GM18858 (cell line): Measurements from ENCODE around the gene GPR18.

Experiments
- ATAC-seq: cut with Tn5 transposase; IDR thresholded peaks from one replicate; pipeline ENCODE4 v1.9.1; 2021; ENCODE audit not compliant: unreplicated experiment

GPR18 gene, protein sequence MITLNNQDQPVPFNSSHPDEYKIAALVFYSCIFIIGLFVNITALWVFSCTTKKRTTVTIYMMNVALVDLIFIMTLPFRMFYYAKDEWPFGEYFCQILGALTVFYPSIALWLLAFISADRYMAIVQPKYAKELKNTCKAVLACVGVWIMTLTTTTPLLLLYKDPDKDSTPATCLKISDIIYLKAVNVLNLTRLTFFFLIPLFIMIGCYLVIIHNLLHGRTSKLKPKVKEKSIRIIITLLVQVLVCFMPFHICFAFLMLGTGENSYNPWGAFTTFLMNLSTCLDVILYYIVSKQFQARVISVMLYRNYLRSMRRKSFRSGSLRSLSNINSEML

DNA sequence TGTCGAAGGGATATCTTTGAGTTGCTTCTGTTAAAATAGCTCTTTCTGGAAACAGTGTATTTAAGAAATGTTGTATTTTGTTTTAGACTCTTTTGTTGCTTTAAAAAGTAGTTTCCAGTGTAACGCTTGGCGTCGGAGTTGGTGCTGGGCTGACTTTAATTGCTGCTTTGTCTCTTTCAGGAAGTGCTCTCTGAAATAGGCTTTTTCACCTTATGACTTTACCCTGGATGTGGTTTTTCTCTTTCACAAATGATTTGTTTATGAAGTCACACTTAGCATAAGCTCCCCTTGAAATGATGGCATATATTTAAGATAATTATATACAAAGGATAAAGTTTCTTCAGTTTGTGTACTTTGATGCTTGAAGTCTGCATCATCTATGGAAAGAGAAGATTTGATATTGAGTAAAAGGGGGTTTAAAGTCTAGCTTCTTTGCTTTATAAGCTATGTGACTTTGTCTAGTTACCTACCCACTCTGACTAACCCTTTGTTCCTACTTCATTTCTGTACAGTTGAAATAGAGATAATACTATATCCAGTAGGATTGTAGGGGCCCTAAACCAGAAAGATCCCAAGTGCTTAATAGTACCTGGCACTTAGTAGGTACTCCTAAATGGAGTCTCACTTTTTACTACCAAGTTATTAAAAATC, at the start of gene GPR18:
Gene GPR18, minus strand, starts transcription at position 170 of the 651 bp plus-strand sequence. CDS start 2,507 bp downstream, outside the sequence.
- ATAC-seq, result peak; percentile 95

DNA sequence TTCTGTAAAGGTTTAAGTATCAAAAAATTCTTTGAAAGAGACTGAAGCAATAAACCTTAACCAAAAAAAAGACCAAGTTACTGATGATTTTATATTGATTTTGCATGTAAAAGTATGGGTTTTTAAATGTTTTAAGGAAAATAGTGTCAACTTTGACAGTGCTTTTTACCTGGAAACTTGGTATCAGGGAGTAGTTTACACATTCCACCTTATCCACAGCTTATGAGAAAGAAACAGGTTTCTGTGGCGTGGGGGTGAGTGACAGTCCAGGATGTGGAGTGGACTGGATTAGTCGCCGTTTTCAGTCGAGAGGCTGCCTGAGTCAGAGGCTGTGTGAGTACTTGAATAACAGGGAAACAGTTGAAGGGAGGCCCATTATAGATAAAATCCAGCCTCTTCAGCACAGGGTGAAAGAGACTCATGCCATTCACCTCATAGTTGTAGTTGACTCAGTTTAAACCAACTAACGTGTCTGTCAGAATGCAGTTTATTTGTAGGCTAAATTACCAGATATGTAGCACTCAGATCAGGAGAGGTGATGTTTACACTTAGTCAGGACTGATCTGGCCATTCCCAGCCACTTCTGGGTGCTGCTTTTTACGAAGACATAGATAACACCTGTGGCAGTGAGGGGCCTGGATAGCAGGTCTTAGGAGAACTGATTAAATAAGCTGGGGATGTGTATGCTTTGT, 49.6 kb upstream of the GPR18 start:
- ATAC-seq, result peak; percentile 27

DNA sequence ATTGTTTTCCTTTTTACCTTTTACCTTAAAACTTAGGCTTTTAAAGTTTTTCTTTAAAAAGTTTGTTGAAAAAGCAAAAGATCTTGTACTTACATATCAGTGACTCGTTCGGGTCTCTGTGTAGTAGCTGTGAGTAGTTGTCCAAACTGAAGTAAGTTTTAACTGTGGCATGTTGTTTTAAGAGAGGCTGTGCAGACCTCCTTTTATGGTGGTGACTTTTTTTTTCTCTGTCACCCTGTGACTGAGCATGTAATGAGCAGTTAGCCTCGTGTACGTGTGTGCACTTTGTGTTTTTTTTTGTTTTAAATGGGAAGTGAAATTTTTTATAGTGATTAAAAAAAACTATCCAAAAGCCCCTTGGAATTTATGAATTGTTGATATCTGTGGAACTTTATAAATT, 49.1 kb upstream of the GPR18 start, which contains the start of gene GPR183:
Gene GPR183, minus strand, starts transcription at position 153 of the 400 bp plus-strand sequence. CDS start 11,254 bp downstream, outside the sequence.
- peak; percentile 51 for ATAC-seq

DNA sequence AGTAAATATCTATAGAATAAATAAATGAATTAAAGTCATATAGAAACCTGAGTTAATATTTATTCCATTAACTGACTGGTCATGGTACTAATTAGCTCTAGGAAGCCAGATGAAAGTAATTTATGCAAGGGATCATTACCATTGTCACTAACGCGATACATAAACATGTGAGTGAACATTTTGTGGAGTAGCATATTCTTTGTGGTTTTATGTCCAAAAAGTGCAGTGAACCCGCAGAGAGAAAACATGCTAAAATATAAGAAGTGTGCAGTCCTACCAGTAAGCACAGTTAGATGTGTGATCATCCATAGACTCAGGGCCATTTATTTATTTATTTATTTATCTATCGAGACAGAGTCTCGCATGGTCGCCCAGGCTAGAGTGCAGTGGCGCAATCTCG, 47.4 kb upstream of the GPR18 start:
- no peak for ATAC-seq

DNA sequence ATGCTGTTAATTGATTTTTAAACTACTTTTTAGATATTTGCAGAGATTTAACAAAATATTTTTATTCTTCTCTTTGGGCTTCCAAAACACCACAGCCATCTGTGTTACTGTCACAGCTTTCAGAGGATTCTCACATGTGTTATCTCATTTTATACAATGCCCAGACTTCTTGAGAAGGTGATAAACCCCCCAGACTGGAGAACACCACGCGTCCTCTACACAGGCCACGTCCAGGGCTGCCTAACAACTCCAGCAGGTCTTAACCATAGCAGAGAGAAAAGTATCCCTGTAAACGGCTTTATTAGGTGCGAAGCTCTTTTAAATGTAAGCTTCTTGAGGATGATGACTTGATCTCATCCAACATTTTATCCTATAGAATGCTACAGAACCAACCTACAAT, 47.0 kb upstream of the GPR18 start:
- ATAC-seq, result no peak

DNA sequence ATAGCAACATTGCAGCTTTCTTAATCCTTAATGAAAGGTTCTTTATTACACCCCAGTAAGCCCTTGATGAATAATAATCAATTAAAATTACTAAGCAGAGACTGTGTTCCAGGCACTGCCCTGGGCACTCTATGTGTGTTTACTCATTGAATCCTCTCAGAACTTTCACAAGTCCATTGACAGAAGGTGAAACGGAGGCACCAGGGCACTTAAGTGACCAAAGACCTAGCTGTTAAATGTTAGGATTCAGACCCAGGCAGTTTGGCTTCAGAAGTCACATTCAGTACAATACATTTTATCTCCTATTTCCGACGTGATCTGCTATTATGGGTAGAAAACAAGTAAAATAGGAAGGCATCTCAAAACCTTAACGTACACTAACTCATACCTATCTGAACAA, 46.4 kb upstream of the GPR18 start:
- ATAC-seq, result no peak

DNA sequence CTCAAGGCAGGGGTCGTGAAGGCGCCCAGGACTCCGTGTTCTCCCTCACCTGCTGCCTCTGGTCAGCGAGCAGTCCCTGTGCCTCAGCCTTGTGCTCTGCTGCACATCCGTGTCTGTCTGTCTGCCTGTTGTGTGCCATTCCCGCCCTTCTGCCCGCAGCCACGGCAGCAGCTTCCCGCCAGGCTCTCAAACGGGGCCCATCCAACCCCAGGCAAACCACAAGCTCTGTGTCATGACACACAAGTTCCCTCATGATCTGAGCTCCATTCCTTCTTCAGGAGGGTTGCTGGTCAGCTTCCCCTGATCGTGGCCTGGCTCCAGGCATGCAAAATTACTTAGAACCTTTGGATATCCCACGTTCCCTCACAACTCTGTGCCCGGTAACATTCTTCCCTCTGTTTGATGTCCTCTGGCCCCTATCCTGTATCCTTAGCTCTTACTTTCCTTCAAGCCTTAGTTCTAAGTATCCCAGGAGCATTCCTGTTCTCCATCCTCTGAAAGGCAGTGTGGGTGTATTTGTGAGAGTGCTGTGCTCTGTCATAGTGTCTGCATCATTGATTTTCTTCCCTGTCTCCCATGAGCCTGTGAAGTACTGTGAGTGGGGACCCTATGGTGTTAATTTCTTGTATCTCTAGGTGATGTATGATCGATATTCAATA, 45.8 kb upstream of the GPR18 start:
- no peak for ATAC-seq

DNA sequence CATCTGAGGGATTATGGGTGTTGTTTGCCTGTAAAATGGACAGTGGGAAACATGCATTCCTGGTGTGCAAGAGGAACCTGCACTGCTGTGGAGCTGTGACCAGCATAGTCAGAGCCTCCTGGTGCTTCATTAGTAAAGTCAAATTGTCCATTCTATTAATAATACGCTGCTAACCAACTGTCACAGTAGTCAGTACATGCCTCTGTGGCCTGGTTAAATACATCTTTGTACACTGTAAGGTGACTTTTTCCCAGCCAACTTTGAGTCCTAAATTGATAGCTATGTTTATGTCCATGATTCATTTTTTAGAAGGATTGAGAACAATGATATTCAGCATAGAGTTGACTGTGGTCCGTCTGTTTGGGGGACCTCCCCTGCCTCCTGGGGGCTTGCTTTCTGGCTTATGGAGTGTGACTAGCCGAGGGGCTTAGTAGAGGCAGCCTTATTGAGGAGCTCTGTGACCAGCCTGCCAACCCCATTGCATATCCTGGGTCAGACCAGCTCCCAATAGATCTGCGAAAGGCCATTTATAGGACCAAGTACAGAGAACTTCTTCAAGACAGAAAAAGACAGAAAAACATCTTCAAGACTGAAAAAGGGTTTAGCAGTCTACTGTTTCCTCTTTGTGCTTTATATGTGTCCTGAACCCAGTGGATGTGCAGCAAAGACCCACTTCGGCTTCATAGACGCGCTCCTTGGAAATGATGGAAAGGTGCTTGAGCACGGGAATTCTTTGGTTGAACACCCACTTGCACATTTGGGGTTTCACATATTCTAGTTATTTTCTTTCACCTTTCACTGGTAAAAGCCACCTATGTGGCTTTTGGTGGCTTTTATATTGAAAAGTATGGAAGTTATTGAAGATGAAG, 44.7 kb upstream of the GPR18 start:
- ATAC-seq, result no peak

DNA sequence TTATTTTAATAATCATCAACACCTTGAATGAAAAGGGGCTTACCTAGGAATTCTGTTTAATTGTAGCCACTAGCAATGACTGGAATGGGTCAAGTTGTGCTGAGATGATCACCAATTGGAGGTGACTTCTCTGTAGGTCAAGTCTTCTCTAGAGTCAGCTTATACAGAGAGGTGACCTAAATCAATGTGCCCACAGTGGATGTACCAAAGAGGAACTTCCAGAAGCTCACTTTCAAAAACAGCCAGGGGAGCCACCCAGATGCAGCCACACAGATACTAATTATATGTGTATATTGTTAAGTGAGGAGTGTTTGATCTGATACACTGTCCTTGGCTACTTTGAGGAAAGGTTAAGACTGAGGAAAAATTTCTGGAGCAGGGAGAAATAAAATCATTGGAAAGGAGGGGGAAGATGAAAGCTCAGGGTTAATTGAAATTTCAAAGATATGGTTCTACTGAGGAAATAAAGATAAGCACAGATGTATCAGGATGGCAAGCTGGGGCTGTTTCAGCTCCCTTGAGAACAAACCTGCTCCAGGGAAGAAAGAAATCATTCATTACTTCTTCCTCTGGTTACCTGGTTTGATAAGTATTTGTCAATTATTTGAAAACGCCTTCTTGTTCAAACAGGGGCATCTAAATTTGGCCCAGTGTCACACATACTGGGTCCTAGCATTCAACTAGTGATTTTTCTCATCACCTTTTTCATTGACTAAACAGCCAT, 43.9 kb upstream of the GPR18 start:
- no peak for ATAC-seq

DNA sequence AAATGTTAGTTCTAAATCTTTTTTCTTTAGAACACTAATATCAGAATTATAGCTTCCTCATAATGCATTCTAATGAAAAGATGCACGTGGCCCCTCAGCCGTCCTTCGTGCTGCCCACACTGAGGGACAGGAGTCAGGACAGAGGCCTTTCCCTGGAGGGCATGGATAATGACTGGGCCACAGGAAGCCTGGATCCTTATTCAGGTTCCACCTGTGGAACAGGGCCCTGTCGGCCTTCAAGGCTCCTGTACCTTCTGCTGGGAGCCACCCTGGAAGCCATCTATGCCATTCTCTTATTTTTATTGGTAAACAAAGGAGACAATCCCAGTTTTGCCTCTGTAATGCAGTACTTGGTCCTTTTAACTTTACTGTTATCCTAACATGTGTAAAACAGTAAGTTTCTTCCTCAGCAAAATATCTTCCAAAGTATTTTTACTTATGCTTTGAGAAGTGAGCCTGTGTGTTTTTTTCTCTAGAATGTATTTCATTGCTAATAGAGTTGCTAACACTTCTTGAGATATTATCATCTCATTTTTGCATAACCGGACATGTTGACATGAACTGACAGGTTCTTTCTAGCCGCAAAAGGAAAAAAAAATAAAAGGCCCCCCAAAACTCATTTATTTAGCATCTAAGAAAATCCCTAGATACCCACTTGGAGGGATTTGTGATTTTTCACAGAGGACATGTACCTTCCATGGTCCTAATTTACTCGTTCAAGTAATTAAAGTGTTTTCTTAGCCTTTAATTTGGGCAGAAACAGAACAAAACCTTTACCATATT, 43.1 kb upstream of the GPR18 start:
- ATAC-seq, result no peak

DNA sequence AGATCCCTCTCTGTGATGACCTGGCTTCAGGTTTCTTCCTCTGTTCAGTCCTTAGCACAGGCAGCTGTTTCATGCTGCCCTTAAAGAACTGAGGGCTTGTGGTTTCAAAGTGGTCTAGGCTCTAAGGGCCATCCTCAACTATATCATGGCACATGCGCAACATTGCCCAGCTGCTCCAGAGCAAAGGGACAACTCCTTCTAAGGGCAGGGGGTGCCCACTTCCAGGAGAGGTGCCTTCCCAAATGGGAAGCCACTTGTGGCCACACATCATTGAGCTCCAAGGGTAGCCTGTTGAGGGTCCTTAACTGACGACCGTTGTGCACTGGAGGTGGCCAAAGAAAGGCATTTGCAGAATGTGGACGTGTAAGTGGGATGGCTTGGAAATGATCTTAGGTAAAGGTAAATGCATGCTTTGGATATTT, 41.8 kb upstream of the GPR18 start:
- no peak for ATAC-seq

DNA sequence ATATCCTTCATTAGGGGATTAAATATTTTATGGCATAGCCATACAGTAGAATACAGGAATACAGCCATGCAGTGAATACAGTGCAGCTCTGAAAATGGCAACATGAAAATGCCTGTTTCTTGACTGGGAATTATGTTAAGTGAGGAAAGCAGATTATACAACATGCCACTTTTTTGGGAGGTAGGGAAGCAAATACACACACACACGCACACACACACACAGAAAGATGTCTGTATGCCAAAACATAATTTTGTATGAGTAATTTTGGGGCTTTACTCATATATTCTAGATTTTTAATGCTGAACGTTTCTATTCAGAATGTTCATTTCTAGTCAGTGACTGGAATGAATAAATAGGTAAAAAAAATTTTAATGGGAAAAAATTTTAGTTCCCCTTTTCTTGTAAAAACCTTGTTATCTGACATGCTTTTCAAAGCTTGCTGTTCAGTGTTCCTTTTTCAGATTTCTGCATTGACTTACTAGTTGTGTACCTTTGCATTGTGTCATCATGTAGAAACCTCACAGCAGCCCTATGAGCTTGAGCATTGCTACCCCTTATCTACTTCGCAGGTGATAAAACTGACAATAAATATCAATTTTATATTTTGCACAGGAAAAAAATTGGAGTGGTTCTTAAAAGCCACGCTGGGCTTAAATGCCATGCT, 41.2 kb upstream of the GPR18 start:
- no peak for ATAC-seq

DNA sequence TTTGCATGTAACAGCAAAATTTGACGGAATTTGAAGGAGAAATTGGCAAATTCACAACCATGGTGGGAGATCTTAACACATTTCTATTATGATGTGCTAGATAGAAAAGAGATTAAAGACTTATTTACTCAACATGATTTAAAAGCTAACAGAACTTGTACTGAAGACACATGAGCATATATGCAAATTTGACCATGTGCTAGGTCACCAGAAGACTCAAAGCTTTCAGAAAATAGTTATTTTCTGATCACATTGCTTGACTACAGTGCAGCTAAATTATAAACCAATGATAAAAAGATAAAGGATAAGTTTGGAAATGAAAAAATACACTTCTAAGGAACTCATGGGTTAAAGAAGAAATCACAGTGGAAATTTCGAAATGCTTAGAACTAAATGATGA, 39.9 kb upstream of the GPR18 start:
- no peak for ATAC-seq

DNA sequence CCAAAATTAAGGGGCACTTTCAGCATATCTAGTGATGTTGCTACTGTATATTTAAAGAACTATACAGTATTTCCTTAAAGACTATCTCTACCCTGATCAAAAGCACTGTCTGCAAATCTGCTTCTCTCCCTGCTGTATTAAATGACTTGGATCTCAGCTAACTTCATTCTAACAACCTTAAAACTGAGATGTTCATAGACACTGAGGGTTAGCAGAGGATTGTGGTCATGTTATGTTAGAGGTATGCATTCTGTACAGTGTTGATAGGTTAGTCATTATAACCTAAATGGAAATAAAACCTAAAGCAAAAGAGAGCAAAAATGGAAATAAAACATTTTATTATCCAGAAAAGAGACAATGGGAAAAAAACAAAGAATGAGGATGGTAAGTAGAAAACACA, 39.2 kb upstream of the GPR18 start:
- ATAC-seq, result no peak

DNA sequence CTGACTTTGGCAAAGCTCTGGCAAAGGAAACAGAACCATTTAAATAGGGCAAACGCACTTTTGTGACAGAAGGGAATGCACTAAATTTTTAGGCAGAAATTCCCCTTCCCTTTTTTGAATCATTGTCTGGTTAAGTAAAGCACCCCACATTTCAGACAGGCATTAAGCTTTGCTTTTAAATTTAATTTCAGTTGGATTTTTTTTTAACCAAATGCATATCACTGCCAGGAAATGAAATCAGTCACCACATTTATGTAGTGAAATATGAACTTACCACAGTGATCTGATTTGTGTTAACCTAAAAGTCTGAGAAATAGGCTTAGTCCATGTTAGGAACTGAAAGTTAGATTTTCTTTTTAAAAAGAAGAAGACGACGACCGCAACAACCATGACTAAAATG, 38.2 kb upstream of the GPR18 start:
- peak; percentile 32 for ATAC-seq

DNA sequence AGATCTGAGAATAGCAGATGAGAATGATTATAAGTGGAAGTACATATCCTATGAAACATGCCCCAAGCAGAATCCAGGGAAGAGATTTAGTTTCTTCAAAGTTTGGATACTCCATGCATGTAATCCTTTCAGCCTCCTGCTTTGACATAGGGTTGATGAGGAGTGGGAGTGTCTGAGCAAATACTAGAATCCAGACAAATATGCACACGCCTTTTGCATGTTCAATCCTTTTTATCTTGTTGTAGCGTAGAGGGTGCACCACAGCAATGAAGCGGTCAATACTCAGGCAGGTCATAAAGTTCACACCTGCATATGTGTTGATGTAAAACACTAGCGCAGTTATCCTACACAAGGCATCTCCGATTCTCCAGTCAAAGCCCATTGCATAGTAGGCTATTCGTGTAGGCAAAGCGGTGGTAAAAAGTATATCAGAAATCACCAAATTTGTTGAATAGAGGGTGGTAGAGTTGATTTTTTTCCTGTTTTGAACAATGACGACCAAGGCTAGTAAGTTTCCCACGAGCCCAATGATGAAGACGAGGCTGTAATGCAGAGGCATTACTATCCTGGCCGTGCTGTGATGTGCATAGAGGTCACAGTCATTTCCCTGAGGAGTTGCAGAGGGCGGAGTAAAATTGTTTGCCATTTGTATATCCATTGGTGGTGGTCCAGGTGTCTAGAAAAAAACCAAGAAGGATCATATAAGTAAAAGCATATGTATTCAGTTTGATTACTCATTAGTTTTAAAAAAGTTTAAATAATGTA, 37.5 kb upstream of the GPR18 start:
- ATAC-seq, result no peak

DNA sequence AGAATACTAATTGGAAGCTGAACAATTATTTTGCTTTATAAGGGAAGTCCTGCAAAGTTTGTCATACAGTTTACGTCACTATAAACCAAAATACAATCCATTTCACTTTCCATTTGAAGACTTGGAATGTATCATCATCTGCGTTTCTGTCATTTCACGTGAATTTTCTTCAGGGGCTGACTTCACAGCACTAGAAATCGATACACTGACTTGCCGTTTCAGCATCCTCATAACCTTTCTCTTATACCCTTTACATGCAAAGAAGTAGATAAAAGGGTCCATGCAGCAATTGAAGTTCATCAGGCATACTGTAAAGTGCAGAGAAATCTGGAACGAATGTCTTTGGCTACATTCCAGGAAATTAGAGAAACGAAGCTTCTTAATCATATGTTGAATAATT, 36.8 kb upstream of the GPR18 start:
- ATAC-seq, result no peak

DNA sequence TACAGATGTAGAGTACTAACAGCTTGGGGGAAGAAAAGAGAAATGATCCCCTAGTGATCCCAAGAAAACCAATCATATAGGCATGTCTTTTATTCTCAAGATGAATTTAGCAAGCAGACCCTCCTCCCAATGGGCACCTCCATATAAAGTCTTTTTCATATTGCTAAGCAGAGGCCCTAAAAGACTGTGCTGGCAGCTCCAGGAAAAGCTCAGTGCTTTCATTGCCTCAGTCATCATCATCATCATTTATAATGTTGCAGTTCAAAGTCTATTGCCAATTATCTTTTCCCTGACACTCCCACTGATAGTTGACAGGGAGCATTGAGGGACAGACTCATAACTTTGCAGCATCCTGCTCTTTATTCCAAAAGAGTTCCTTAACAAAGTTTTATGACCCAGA, 36.0 kb upstream of the GPR18 start:
- no peak for ATAC-seq
